GM18520 (cell line): Measurements from ENCODE around the gene GTF2F2.
A peak's percentile ranks its signal among the peaks of the same experiment; 100 is the strongest.
"Not testable (repeated sequence)": the region's sequence is repeated elsewhere in the genome, so short reads cannot be mapped to it uniquely, and the experiment has no call there.

Source experiments
- ATAC-seq: cut with Tn5 transposase; IDR thresholded peaks from one replicate; pipeline ENCODE4 v1.9.1; 2021; ENCODE audit not compliant: unreplicated experiment

GTF2F2 gene

DNA sequence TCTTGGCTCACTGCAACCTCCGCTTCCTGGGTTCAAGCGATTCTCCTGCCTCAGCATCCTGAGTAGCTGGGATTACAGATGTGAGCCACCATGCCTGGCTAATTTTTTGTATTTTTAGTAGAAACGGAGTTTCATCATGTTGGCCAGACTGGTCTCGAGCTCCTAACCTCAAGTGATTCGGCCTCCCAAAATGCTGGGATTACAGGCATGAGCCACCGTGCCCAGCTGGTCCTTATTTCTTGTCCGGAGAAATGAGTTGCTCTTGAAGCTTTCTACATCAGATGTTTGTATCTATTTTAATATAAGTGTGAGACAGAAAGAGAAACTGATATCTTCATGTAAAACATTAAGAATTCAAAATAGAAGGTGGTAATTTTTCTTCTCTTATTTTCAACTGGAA, 124.4 kb downstream of the GTF2F2 start:
- not testable (repeated sequence) for ATAC-seq

DNA sequence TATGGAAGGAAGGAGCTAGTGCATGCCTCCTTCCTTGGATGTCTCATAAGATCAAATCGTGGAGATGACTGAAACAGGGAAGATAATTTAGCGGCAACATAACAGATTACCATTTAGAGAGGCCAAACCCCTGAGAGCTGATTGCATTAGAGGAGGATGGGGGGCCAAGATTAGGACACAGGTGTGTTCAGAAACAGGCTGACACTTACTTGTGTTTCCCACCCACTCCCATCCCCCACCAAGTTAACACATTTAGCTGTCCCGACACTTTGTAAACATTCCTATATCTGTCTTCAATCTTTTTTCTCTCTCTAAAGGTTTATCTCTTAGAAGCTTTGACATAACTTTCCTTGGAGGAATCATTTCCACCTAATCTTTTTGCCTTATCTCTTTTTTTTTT, 129.4 kb downstream of the GTF2F2 start:
- ATAC-seq: no peak

DNA sequence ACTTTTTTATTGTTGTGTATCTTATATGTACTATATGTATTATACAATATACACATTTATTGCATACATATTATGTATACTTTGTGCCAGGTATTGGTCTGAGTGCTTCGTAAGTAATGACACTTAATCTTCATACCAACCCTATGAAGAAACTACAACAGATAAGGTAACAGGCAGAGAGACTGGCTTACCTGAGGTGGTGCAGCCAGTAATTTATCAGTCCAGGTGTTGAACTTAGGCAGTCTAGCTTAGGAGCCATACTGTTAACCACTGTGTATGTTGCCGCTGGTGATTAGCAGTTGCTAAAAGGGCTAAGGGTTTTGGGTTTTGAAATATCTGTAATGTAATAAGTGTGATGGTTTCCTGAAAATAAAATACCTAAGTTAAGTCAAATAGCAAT, 134.1 kb downstream of the GTF2F2 start:
- no peak for ATAC-seq

DNA sequence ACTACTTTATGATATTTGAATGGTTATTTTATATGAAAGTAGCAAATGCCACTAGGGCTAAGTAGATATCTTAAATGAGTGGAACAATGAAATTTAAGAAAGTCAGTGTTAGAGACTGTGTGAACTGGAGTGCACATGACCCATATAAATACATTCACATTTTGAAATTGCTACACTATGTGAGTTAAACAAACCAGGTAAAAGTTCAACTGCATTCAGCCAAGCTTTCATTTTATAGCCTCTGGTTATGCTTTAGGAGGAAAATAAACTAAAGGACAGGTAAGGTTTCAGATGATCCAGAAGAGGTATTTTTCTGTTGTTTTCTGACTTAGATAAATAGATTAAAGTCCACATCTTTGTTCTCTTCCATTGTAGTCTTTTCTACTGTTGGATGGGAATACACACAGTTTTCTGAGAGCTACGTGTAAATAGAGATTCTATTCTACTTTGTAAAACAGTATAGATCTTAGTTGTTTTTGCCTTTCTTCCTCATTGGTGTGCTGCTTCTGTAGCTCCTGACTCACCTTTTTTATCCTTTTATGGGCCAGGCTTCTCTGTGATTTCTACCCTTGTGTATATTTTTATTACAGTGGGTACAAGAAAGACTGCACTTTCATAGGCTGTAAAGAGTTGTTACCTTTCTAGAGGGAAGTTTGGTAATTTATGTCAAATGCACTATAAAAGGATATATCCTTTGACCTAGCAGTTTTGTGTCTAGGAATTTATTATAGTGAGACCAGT, 135.1 kb downstream of the GTF2F2 start:
- no peak for ATAC-seq

DNA sequence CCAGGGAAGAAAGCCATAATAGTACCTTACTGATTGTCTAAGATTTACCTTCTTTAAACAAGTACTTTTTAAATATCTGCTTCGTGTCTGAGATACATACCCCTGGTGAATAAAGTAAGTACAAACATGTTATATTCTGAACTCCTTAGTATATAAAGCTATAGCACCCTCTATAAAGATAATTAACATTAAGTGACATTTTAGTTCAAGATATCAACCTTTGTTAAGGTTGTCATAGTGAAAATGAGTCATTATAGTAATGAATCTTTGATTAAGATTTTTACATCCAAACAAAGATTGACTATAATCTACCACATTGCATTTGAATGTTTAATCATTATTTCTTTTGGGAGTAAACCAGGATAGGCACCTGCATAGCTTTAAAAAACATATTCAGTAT, 135.9 kb downstream of the GTF2F2 start:
- ATAC-seq: no peak

DNA sequence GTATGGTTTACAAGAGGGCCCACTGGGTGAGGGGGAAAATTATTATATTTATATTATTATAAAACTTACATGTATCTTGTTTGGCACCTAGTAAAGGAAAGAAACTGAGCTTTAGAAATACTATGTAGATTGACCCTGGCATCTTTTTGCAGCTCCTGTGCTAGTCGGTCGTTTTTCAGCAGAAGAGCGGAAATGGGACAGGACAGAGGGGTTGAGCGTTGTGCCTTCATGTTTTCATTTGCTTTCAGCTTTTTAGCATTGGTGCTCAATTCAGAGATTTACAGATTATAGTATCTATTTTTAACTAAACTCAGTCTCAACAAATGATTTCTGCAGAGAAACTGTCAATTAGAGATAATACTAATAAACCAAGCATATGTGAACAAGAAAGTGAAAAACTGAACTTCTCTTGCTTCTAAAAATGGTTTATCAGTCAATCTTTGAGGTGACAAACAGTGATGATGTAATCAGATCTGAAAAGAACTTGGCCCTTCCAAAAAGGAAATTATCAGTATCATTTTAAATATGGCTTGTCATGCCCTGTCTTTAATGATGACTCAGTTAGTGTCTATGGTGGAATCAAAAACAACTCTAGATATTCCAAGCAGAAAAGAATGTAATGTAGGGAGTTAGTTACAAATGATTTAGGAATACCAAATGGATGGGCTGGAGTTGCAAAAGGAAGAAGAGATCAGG, 137.5 kb downstream of the GTF2F2 start:
- ATAC-seq: no peak

DNA sequence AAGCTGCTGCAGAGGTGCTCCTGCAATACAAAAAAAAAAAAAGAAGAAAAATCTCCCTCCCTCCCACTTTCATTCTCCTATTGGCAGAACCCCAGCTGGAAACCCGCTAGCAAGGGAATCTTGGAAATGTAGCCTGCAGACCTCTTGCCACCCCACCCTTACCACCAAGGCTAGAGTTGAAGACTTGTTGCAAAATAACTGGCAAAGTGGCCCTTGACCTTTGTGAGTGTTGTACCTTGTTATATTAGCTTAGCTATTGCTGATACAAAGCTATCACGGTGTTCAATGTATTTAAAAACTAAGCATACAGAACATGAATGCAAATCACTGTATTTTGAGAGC, 138.0 kb downstream of the GTF2F2 start:
- no peak for ATAC-seq

DNA sequence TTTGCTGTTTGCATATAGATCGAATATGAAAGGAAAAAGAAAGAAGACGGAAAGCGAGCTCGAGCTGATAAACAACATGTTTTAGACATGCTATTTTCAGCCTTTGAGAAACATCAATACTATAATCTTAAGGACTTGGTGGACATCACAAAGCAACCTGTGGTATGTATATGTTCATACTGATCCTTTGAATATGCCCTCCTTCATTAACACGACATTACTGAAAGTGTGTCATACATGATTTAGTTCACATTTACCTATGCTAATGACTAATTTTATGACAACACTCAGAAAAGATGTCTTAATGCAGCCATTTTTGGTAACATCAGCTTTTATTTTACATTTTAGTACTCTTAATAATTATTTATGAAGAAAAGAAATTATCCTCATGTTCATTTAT, 146.9 kb downstream of the GTF2F2 start:
- no peak for ATAC-seq

DNA sequence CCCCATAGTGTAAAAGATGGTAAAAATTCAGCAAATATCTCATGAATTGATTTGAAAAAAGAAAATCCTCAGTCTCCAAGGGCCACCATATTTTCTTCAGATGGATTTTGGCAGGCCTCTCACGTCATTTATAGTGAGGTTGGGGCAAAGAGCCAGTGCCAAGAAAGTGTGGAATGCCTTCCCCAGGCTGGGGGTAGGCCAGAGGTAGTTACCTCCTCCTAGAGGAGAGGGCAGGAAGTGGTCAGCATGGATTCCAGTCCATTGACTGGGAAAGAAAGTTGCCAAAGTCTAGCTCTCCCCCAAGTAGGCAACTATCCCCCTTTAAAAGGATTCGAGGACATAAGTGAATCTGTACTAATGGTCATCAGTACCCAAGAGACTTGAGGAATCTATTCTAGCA, 148.9 kb downstream of the GTF2F2 start:
- no peak for ATAC-seq

DNA sequence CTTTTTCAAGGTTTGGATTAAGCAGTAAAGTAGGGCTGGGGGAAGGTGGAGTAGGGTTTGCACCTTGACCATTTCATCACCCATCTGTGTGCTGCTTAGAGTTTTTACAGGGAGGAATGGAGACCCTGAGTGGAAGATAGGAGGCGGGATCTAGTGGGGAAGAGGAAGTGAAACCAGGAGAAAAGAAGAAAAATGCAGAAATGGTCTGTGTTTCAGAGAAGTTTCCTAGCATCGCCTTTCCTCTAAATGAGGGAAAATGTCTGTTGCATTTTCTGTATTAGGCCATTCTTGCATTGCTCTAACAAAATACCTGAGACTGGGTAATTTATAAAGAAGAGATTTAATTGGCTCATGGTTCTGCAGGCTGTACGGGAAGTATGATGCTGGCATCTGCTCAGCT, 156.6 kb downstream of the GTF2F2 start:
- ATAC-seq: no peak

DNA sequence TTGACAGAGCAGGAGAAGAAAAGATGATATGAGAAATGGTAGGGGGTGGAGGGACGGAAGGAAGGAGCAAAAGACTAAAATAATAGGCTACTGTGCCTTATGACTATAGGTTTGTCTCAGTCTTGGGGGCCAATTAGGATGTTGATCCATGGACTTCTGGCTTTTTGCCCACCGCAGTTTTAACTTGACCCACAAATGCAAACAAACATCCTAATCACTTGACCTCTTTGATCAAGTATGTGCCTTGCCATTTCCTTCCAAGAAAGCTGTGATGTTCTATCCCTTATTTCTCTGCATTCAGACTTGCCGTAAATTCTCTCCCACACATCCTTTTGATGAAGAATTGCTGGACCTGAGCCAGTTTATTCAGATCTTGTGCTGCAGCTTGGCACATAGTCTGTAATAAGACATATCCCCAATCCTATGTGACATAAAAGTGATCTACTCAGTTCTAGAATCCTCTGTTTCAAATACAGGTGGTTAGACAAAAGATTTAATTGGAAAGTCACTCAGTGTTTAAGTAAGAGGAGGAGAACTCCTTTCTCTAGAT, 157.9 kb downstream of the GTF2F2 start:
- ATAC-seq: no peak

DNA sequence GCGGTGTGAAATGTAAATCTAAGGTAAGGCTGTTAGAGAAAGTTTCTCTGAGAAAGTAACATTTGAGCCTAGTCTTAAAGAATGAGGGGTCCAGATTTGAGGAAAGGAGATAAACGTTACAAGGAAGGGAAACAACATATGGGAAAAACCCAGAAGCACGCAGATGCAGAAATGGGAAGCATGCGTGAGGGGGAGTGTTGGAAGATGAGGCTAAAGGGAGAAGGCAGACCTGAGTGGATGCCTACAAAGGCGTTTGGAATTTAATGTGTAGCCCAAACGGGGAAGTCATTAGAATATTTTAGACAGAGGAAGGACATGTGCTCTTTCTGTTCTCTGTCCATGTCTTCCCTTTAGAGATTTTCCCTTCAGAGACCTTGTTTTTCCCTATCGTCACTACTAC, 159.7 kb downstream of the GTF2F2 start:
- no peak for ATAC-seq

DNA sequence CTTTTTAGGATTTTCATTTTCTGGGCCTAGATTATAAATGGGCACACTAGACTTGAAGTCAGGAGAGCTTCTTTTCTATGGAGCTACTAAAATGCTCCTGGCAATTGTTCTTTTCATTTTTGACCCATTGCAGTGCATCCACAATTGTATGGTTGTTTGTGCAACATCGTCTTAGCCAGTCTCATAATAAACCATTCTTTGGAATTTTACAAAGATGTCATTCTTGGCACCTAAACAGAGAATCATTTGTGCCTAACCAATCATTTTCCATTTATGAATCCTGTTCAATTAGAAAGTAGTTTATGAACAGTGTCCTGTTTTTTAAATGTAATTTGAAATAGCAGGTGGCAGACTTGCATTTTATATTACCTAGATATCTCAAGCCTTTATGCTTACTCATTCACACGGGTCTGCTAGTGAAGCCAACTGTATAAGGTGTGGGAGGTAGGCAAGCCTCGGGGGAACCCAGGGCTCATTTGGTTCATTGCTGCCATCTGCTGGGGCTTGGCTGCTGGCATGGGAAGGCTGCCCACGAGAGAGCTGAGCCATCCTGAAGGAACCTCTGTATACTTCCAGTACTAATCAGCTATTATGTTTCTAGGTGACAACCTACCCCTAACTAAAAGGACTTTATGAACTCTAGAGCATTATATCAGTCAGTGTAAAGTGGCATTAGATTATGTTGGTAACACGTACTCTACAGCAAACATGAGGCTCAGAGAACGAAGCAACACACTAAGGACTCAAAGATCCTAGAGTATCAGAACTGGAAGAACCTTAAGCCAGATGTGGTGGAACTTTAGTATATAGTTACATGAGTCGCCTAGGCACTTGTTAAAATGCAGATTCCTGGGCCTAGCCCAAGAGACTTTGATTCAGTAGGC, 160.7 kb downstream of the GTF2F2 start:
- ATAC-seq: peak; percentile 56

DNA sequence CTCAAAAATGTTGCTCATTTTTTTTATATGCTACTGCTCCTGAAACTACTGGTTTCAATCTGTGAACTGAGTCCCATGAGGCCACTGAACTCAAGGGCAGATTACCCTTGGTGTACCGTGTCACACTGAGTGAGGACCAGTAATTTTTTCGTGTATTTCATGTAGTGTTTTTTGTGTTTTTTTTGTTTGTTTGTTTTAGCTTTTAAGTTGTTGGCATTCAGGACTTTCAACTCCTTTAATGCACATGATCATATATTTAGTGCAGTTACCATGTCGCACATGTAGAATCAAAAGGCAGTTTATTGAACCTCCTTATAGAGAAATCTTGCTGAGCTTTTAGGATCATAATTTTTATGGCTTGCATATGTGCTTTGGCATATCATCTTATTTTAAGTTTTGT, 162.7 kb downstream of the GTF2F2 start:
- ATAC-seq: no peak

DNA sequence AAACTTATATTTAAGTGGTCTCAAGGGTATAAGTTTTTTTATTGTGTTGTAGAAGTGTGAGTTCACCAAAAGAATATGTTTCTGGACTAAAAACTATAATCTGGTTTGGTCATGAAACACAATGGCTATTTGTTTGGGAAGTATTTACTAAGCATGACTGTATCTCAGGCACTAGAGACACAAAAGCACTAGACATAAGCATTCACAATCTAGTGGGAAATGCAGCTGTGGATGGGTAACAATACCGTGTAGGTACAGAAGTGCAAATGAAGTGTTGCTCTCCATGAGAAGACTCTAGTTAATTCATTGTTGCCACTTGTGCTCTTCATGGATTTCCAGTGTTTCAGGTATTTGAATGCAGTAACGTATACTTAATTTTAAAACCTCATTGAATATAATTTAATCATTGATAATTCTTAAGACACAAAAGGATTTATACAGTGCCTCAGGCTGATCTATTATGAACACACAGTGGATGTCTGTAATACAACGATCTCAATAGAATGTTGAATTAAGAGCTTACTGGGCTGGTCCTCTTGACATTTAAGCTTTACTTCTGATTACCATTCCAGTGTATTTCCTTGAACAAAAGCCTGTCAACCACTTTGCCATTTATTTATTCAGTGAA, 169.7 kb downstream of the GTF2F2 start:
- no peak for ATAC-seq

DNA sequence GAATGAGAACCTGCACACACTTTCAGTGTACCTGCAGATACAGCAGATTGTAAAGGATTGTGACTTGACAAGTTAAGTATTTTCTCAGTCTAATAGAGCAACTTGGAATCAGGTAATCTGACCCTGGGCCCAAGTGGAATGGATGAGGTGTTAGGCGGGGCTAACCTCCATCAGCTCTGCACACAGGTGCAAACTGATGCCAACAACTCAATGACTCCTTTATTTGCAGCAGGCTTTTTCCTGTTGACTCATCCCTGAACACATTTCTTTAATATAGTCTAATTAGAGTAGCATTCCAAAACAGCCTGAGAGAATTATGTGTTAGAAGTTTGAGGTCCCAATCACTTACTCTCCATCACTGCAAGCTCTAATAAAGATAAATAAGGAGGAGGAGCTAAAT, 171.9 kb downstream of the GTF2F2 start:
- no peak for ATAC-seq

DNA sequence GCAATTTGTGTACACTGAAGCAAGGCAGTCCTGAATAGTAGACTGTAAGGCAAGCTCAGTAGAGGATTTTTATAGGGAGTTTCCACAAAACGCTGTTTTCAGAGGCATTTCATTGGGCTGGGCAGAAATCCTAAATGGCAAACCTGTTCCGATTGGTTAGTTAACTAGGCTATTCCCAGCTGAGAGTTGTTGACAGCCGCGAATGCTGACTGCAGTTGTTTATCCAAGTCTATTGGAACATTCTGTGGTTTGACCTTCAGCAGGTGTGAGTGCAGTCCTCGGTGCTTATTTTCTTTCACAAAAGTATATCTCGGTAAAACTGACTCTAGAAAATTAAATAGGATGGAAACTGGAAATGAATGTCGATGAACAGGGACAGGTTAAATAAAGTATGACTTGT, 175.2 kb downstream of the GTF2F2 start:
- no peak for ATAC-seq

DNA sequence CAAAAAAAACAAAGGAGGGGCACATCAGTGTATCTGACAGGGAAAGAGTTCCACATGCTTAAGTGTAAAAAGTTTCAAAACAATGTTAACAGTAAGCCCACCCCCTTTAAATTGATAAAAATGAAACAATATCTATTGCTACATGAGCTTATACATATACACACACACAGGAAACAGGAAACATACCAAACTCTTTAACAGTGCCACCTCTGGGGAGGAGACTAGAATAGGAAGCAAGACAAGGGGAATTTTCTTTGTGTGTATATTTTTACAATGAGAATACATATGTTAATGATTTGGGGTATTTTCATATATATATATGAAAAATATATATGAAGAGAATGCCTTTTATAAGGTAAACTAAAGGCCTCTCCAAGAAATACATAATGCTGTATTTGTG, 175.9 kb downstream of the GTF2F2 start:
- ATAC-seq: no peak

DNA sequence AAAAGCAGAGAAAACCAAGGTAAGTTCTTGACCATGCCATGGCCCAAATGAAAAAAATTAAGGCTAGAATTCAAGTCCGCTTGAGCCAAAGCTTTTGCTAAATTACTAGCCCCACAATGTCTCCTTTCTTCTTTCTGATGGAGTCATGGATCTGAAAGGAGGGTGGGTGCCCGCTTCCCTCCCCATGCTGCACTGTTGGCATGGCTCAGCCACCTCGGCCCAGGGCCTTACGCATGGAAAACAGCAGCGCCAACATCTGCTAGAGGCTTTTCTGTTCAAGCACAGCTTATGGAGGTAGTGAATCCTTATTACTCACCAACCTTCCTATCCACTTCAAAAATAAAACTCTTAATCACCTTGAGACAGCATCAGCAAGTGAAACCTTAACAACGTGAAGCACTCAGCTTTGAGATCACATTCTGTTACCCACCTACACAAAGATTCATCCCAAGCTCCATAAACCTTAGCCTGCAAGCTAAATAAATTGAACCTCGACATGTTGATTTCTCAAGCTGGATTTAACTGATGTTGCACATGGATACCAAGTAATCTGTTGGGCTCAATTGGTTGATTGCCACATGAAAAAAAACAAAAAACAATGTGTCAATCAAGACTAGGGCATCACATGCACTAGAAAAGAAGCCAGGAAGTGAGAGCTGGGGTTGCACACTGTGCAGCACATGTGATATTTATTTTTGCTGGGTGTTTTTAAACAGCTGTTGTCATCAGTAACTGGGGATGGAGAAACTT, 177.3 kb downstream of the GTF2F2 start:
- ATAC-seq: no peak

DNA sequence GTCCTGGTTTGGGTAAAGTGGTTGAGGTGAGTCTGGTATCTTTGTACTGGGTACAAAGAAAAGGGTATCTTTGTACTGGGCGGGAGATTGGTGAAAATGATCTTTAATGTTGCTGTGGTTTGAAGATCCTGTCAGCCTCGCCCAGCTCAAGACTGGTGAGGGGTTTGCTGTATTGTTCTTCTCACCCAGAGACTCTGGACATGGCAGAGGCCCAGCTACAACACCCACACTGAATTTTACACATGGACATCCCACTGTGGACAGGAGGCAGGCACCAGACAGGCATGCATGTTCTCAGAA, 177.8 kb downstream of the GTF2F2 start:
- ATAC-seq: no peak

DNA sequence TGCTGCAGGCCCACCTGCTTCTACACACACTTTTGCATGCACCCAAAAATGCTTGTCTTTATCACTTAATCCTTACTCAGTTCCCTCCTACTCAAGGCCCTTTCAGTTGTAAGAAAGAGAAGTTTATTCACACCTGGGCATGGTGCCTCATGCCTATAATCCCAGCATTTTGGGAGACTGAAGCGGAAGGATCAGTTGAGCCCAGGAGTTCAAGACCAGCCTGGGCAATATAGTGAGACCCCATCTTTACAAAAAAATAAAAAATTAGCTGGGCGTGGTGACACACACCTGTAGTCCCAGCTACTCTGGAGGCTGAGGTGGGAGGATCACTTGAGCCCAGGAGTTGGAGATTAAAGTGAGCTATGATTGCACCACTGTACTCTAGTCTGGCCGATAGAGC, 178.2 kb downstream of the GTF2F2 start:
- not testable (repeated sequence) for ATAC-seq
